T-helper 2 cell treated with Interferon-gamma antibody and Interleukin-4, amounts not matched to agents 5 μg/mL and 100 μg/mL, for 36 hours (primary cell): ENCODE results near the gene C11orf97.
"Not testable (repeated sequence)": the region's sequence is repeated elsewhere in the genome, so short reads cannot be mapped to it uniquely, and the experiment has no call there.

Source experiments
- DNase-seq: peaks from one replicate; pipeline ENCODE4 v3.0.0; 2021; ENCODE audit warnings: low spot score
- H3K27ac Mint-ChIP-seq: one replicate; pipeline ENCODE4 v1.8.0; 2021; ENCODE audit warnings: mild to moderate bottlenecking, mixed read lengths
- H3K27me3 Mint-ChIP-seq: one replicate; pipeline ENCODE4 v1.8.0; 2021; ENCODE audit warnings: low read depth, mixed read lengths
- H3K36me3 Mint-ChIP-seq: one replicate; pipeline ENCODE4 v1.8.0; 2021; ENCODE audit warnings: low read depth, mixed read lengths
- H3K4me1 Mint-ChIP-seq: one replicate; pipeline ENCODE4 v1.8.0; 2021; ENCODE audit warnings: low read depth, mixed read lengths
- H3K4me3 Mint-ChIP-seq: one replicate; pipeline ENCODE4 v1.8.0; 2022; ENCODE audit warnings: mild to moderate bottlenecking, moderate library complexity, mixed read lengths
- H3K9me3 Mint-ChIP-seq: one replicate; pipeline ENCODE4 v1.8.0; 2021; ENCODE audit warnings: mixed read lengths

The C11orf97 gene

GRCh38 chr11:94557992-94558391, 45.7 kb downstream of the C11orf97 start:
- H3K36me3 Mint-ChIP-seq = no peaks in the 10 kb centered on the region
- DNase-seq = no peak
- H3K27ac Mint-ChIP-seq = no peak overlapping the region
- H3K9me3 Mint-ChIP-seq = no peaks in the 10 kb centered on the region
- H3K4me1 Mint-ChIP-seq = no peaks in the 10 kb centered on the region
- no peaks in the 10 kb centered on the region for H3K27me3 Mint-ChIP-seq
- H3K4me3 Mint-ChIP-seq = no peak overlapping the region

- Mint-ChIP-seq H3K27me3 (no peaks in the 10 kb centered on the region), H3K27ac (no peak overlapping the region), H3K4me1 (no peaks in the 10 kb centered on the region), H3K9me3 (no peaks in the 10 kb centered on the region), H3K36me3 (no peaks in the 10 kb centered on the region), H3K4me3 (no peak overlapping the region)
- no peak for DNase-seq
Observed at GRCh38 chr11:94558468-94558867, 46.2 kb downstream of the C11orf97 start.

GRCh38 chr11:94558932-94559331, 46.7 kb downstream of the C11orf97 start:
- Mint-ChIP-seq H3K27me3 (no peaks in the 10 kb centered on the region), H3K9me3 (no peaks in the 10 kb centered on the region), H3K27ac (no peak overlapping the region), H3K4me1 (no peaks in the 10 kb centered on the region), H3K36me3 (no peaks in the 10 kb centered on the region), H3K4me3 (no peak overlapping the region)
- no peak for DNase-seq

- Mint-ChIP-seq H3K27ac (no peak overlapping the region), H3K27me3 (no peaks in the 10 kb centered on the region), H3K36me3 (no peaks in the 10 kb centered on the region), H3K9me3 (no peaks in the 10 kb centered on the region), H3K4me1 (no peaks in the 10 kb centered on the region), H3K4me3 (no peak overlapping the region)
- DNase-seq = no peak
Observed at GRCh38 chr11:94559361-94559760, 47.1 kb downstream of the C11orf97 start.

- Mint-ChIP-seq H3K27ac (no peak overlapping the region), H3K4me1 (no peaks in the 10 kb centered on the region), H3K36me3 (no peaks in the 10 kb centered on the region), H3K9me3 (no peaks in the 10 kb centered on the region), H3K27me3 (no peaks in the 10 kb centered on the region), H3K4me3 (no peak overlapping the region)
- DNase-seq = no peak
Observed at GRCh38 chr11:94560834-94561233, 48.6 kb downstream of the C11orf97 start.

GRCh38 chr11:94563176-94563847, 51.1 kb downstream of the C11orf97 start:
- H3K4me3 Mint-ChIP-seq = no peak overlapping the region
- DNase-seq = no peak
- H3K27ac Mint-ChIP-seq = no peak overlapping the region
- H3K27me3 Mint-ChIP-seq = peaks cover 3% of the 10 kb centered on the region
- H3K36me3 Mint-ChIP-seq = no peaks in the 10 kb centered on the region
- no peaks in the 10 kb centered on the region for H3K4me1 Mint-ChIP-seq
- H3K9me3 Mint-ChIP-seq = no peaks in the 10 kb centered on the region

- H3K4me1 Mint-ChIP-seq = no peaks in the 10 kb centered on the region
- no peak overlapping the region for H3K27ac Mint-ChIP-seq
- DNase-seq = no peak
- H3K9me3 Mint-ChIP-seq = no peaks in the 10 kb centered on the region
- H3K27me3 Mint-ChIP-seq = peaks cover 3% of the 10 kb centered on the region
- no peaks in the 10 kb centered on the region for H3K36me3 Mint-ChIP-seq
- no peak overlapping the region for H3K4me3 Mint-ChIP-seq
Observed at GRCh38 chr11:94563848-94564467, 51.7 kb downstream of the C11orf97 start.

- no peak for DNase-seq
- H3K9me3 Mint-ChIP-seq = no peaks in the 10 kb centered on the region
- H3K27ac Mint-ChIP-seq = no peak within 1 kb of the TSS
- H3K4me1 Mint-ChIP-seq = no peaks in the 10 kb centered on the region
- H3K36me3 Mint-ChIP-seq = no peaks in the 10 kb centered on the region
- peaks cover 3% of the 10 kb centered on the region for H3K27me3 Mint-ChIP-seq
- H3K4me3 Mint-ChIP-seq = no peak within 1 kb of the TSS
Observed at GRCh38 chr11:94567181-94567670, 55.0 kb downstream of the C11orf97 start, which contains the start of gene PIWIL4. PIWIL4 (plus strand) TSS chr11:94567368; CDS start chr11:94567519, 151 bp downstream.

- Mint-ChIP-seq H3K4me3 (no peak overlapping the region), H3K27ac (no peak overlapping the region), H3K36me3 (no peaks in the 10 kb centered on the region), H3K9me3 (no peaks in the 10 kb centered on the region), H3K4me1 (no peaks in the 10 kb centered on the region), H3K27me3 (peaks cover 3% of the 10 kb centered on the region)
- DNase-seq = no peak
Observed at GRCh38 chr11:94568200-94568599, 55.9 kb downstream of the C11orf97 start.

GRCh38 chr11:94568717-94569116, 56.5 kb downstream of the C11orf97 start:
- Mint-ChIP-seq H3K27ac (no peak overlapping the region), H3K27me3 (peaks cover 3% of the 10 kb centered on the region), H3K4me3 (no peak overlapping the region), H3K9me3 (no peaks in the 10 kb centered on the region), H3K4me1 (no peaks in the 10 kb centered on the region), H3K36me3 (no peaks in the 10 kb centered on the region)
- no peak for DNase-seq

GRCh38 chr11:94572975-94573374, 60.7 kb downstream of the C11orf97 start:
- not testable (repeated sequence) for H3K9me3 Mint-ChIP-seq, H3K27me3 Mint-ChIP-seq, H3K27ac Mint-ChIP-seq, DNase-seq, H3K4me3 Mint-ChIP-seq, H3K4me1 Mint-ChIP-seq, H3K36me3 Mint-ChIP-seq

- H3K4me1 Mint-ChIP-seq = no peaks in the 10 kb centered on the region
- no peak overlapping the region for H3K4me3 Mint-ChIP-seq
- no peak overlapping the region for H3K27ac Mint-ChIP-seq
- no peak for DNase-seq
- peaks cover 3% of the 10 kb centered on the region for H3K27me3 Mint-ChIP-seq
- no peaks in the 10 kb centered on the region for H3K36me3 Mint-ChIP-seq
- no peaks in the 10 kb centered on the region for H3K9me3 Mint-ChIP-seq
Observed at GRCh38 chr11:94574193-94574961, 62.1 kb downstream of the C11orf97 start.

- no peak overlapping the region for H3K27ac Mint-ChIP-seq
- peaks cover 3% of the 10 kb centered on the region for H3K27me3 Mint-ChIP-seq
- no peaks in the 10 kb centered on the region for H3K36me3 Mint-ChIP-seq
- H3K9me3 Mint-ChIP-seq = no peaks in the 10 kb centered on the region
- H3K4me3 Mint-ChIP-seq = no peak overlapping the region
- no peak for DNase-seq
- no peaks in the 10 kb centered on the region for H3K4me1 Mint-ChIP-seq
Observed at GRCh38 chr11:94576306-94576705, 64.0 kb downstream of the C11orf97 start.

- Mint-ChIP-seq H3K27me3 (peaks cover 3% of the 10 kb centered on the region), H3K9me3 (no peaks in the 10 kb centered on the region), H3K4me1 (no peaks in the 10 kb centered on the region), H3K4me3 (no peak overlapping the region), H3K27ac (no peak overlapping the region), H3K36me3 (no peaks in the 10 kb centered on the region)
- DNase-seq = no peak
Observed at GRCh38 chr11:94577841-94578240, 65.6 kb downstream of the C11orf97 start.
